Keratinocyte (primary cell): Measurements from ENCODE around the gene SEMA3E.

Experiments
- CTCF ChIP-seq, 3 experiments: IDR thresholded peaks in 1 of 3; conservative IDR thresholded peaks in 1 of 3; optimal IDR thresholded peaks in 1 of 3; 2 replicates in 2 of 3; 3 replicates in 1 of 3; pipeline versions ENCODE3 to v1.5.1; 2011; ENCODE audit warnings: low read length in 3 of 3, mild to moderate bottlenecking in 3 of 3, moderate library complexity in 2 of 3, control low read depth in 1 of 3, inconsistent platforms in 1 of 3; ENCODE audit not compliant: insufficient read depth in 2 of 3; ENCODE audit errors: extremely low read depth in 1 of 3
- EZH2 ChIP-seq: IDR thresholded peaks from one replicate; pipeline ENCODE4 v1.6.1; 2012; ENCODE audit warnings: inconsistent platforms, mild to moderate bottlenecking, low read length, moderate library complexity

DNA sequence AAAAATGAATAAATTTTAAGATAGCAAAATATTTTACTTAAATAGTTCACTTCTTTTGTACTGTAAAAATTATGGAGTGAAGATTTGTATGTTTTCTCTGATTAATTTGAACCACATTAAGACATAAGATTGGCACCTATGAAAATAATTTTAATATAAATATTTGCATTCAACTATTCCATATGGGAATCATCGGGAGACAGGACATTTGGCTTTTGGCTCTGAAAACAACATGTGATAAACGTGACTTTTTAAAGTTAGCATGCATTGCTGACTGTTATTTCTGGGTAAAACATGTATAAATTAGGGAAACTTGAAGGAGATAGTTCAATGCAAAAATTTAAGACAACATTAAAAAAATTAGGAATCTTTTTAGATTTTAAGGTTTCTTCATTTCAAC is 117.2 kb downstream of the SEMA3E start:
- no peak for TF ChIP-seq CTCF (optimal IDR thresholded peaks at IDR 0.05 in 1 of 3, IDR thresholded peaks at IDR 0.05 in 1 of 3, conservative IDR thresholded peaks at IDR 0.05 in 1 of 3; ENCODE audit: extremely low read depth in 1 of 3, insufficient read depth in 2 of 3, low read length in 3 of 3)
- no peak for TF ChIP-seq EZH2
